Stimulated activated CD8-positive, alpha-beta memory T cell treated with anti-CD3 and anti-CD28 coated beads, Interleukin-4, amount 100 ng/mL, for 1 hour (primary cell): ENCODE measurements around the gene GRM5.
"Not testable (repeated sequence)": the region's sequence is repeated elsewhere in the genome, so short reads cannot be mapped to it uniquely, and the experiment has no call there.

Experiments used
- DNase-seq, 2 donors: peaks; one replicate each; pipeline ENCODE4 v3.0.0-alpha.2; 2020; ENCODE audit warnings: low read depth in 2 of 2, low spot score in 1 of 2

The GRM5 gene

GRCh38 chr11:88508759-88509581 lies 556.8 kb downstream of the GRM5 start:
- no peak for DNase-seq

- DNase-seq = no peak
These were observed 557.4 kb downstream of the GRM5 start for GRCh38 chr11:88508418-88508758.

DNA sequence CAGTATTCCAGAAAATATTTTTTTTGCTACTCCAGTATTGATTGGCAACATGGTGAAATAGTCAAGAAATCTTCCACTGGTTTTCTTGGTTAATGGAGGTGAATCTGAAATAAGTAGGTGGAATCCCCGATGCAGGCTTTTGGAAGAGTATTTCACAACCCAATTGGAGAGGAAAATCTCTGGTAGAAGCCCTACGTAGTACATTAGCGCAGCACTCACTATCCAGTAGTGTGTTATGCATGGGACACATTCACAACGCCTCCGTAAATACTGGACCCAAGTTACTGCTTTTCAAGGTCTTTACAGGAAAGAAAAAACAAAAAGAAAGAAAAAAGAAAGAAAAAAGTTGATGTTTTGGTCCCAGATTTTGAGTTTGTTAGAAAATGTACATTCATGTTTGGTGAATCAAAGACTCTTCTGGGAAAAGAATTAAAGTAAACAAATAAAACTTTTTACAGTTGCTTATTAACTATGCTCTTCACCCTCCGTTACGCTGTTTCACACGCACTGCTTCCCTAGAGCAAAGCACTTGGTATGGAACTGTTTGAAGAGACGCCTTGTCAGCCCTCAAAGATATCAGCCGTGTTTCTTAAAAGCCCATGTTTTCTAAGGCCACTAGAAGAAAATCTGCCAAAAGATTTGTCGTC lies 557.9 kb downstream of the GRM5 start:
- DNase-seq = no peak

DNA sequence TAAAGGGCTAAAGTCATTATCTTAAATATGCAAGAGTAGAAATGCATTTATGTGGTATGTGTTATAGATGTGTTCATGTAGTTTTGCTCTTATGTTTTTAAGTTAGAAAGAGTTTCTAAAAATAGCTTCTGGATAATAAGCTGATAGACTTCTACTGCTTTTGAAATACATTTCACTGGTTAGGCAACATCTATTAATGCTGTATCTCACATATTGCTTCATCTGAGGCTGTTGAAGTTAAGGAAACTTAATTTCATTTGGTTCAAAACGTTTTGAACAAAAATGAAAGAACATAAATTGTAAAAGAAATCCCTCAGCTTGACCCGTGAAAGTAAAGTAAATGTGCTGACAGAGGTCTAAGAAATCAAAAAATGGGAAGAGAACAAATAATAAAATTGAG lies 564.2 kb downstream of the GRM5 start:
- no peak for DNase-seq

- DNase-seq = no peak
These were observed 569.9 kb downstream of the GRM5 start for GRCh38 chr11:88495836-88496235.

- no peak for DNase-seq
These were observed 570.9 kb downstream of the GRM5 start for GRCh38 chr11:88494848-88495247.

DNA sequence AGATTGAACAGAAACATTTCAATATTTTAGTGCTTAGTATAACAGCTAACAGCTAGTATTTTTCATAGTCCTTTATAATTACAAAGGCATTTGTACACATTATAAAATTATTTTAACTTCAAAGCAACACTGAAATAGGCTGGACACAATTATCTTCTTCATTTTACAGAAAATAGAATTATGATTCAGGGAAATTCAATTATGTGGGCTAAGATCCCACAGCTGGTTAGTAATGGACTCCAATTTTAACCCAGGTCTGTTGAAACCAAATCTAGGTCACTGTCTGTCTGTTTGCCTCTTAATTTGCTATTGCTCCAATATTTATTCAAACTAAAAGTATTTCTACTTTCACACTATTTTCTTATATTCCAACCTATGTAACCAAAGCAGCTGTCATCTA lies 574.1 kb downstream of the GRM5 start:
- no peak for DNase-seq

GRCh38 chr11:88489030-88489429 lies 576.8 kb downstream of the GRM5 start:
- no peak for DNase-seq

GRCh38 chr11:88487646-88488045 lies 578.1 kb downstream of the GRM5 start:
- DNase-seq = no peak

- no peak for DNase-seq
These were observed 580.7 kb downstream of the GRM5 start for GRCh38 chr11:88484873-88485621.

DNA sequence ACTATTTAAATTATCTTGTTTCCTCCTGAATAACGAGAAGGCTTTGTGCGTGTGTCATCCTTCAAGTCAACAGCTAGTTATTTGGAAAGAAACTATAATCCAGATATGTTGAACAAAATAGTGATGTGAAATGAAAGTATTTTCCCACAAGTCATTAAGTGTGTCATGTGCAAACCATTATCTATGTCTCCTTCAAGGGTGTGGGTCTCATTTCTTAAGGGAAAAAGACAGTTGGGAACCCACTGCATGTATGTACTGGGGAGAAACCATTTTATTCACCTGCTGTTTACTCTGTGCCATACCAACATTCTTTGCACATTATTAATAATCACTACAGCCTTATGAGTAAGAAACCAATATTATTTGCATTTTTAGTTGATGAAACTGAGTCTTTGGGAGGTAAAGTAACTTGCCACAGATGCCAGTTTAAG lies 582.9 kb downstream of the GRM5 start:
- DNase-seq = no peak

DNA sequence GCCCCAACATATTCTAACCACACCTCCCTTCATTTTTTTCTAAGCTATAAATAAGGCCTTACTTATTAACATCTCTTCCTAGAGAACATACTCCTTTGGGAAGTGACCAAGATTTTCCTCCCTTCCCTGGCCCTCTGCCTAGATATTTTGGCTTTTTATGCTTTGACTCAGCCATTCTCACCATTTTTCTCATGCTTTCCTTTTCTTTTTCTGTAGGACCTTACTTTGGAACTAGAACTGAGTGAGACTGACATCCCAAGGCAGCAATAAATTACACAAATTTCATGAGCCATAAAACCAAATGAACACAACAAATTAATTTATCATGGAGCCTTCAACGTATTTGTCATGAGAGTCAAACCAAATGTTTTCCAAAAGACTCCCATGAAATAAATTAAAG lies 585.6 kb downstream of the GRM5 start:
- no peak for DNase-seq

GRCh38 chr11:88478136-88478815 lies 587.5 kb downstream of the GRM5 start:
- DNase-seq = no peak

- DNase-seq = no peak
These were observed 589.8 kb downstream of the GRM5 start for GRCh38 chr11:88475991-88476418.

GRCh38 chr11:88474655-88475054 lies 591.1 kb downstream of the GRM5 start:
- DNase-seq = no peak

- no peak for DNase-seq
These were observed 596.1 kb downstream of the GRM5 start for GRCh38 chr11:88469561-88470225.

- no peak for DNase-seq
These were observed 601.3 kb downstream of the GRM5 start for GRCh38 chr11:88464528-88464927.

- DNase-seq = not testable (repeated sequence)
These were observed 602.5 kb downstream of the GRM5 start for GRCh38 chr11:88463301-88463700.

DNA sequence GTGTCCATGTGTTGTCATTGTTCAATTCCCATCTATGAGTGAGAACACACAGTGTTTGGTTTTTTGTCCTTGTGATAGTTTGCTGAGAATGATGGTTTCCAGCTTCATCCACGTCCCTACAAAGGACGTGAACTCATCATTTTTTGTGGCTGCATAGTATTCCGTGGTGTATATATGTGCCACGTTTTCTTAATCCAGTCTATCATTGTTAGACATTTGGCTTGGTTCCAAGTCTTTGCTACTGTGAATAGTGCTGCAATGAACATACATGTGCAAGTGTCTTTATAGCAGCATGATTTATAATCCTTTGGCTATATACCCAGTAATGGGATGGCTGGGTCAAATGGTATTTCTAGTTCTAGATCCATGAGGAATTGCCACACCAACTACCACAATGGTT lies 607.7 kb downstream of the GRM5 start:
- not testable (repeated sequence) for DNase-seq

DNA sequence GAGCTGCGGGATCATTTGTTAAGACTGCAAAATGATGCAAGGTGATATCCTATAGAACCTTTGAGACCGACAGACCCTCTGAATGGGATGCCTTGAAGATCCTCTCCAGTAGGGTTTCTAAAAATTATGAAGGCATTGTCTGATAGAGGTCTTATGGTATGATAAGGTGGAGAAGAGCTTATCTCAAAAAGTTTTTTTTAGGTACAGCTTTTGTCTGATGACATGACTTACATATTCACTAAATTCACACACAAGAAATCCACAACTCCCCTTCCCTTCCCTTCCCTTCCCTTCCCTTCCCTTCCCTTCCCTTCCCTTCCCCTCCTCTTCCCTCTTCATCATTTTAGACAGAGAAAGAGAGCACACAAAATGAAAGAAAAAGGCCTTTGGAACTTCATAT lies 609.8 kb downstream of the GRM5 start:
- no peak for DNase-seq

DNA sequence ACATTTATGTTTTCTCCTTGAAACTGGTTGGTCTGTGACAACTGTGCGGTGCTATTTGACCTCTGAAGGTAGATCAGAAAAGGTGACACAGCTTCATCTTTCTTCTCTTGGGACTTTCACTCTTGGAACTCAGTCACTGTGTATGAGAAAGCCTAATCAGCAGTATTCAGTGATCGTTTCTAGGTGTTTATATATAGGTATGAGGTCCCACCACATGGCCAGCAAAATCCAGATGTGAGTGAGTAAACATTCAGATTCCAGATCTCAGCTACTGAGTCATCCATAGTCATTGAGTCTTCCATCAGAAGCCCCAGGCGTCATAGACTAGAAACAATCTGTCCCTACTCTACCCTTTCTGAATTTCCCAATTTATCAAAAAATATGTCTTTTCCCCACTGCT lies 610.9 kb downstream of the GRM5 start:
- no peak for DNase-seq
